HL-60/S4 (cell line): ENCODE data around the gene KLHDC8A.

Experiments
- in situ Hi-C: fragments of 300-500 bp; cut with MboI; formaldehyde crosslinking; loops from 2 replicates; pipeline ENCODE4 v1.14.3; 2022; ENCODE audit warnings: low sequenced_read_pairs

Gene KLHDC8A

DNA sequence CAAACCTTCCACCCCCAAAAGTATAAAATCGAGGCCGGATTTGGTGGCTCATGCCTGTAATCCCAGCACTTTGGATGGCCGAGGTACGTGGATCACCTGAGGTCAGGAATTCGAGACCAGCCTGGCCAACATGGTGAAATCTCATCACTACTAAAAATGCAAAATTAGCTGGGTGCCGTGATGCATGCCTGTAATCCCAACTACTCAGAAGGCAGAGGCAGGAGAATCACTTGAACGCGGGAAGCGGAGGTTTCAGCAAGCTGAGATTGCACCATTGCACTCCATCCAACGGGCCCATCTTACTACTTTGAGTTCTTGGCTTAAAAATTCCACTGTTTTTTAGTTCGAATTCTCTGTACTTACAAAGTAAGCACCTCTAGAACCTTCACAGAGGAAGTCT is 11.0 kb downstream of the KLHDC8A start:
- in situ Hi-C loops = no loop called here

GRCh38 chr1:205344066-205344928 is 12.4 kb downstream of the KLHDC8A start:
- in situ Hi-C loops = no loop called here

DNA sequence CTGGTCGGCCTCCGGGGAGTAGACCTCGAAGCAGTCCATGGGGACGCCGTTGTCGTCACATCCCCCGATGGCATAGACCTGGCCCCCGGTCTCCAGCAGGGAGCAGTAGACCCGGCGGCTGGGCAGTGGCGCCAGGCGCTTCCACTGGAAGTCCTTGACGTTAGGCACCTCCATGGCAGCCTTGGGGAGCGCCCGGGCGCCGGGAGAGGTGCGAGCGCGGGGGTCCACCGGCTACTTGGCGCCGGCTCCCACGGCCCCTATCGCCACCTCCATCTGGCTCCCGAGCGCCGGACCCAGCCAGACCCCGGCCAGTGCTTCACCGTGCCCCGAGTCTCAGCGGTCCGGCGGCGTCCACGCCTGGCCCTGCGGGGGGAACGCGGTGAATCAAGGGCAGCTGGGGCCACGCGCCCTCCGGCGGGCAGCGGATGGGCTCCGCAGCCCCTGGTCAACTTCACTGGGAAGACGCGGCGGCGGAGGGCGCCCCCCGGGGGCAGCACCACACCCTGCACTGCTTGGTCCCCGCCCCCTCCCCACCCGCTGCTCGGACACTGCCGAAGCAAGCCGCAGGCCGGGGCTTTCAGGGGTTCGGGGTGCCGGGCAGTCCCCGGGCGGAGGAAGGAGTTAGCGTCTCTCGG is 13.2 kb downstream of the KLHDC8A start:
- in situ Hi-C loops = no loop called here

DNA sequence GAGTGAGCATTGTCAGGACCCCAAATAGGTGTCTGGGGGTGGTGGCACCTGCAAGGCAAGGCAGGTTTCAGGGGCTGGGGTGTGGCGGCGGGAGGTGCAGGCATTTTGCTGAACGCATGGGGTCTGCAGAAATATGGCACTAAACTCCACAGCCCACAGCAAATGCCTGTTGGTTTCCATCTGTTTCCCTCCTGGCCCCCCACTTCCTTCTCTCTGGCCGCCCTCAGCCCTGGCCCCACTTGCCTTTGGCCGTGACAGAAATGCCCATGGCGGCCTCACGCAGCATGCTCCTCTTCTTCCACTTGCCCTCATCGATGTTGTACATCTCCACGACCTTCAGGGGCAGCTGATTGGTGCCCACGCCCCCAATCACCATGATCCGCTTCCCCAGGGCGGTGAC is 13.7 kb downstream of the KLHDC8A start:
- in situ Hi-C loops = no loop called here

- in situ Hi-C loops = no loop called here
Measured at GRCh38 chr1:205340676-205341075, 16.0 kb downstream of the KLHDC8A start.

DNA sequence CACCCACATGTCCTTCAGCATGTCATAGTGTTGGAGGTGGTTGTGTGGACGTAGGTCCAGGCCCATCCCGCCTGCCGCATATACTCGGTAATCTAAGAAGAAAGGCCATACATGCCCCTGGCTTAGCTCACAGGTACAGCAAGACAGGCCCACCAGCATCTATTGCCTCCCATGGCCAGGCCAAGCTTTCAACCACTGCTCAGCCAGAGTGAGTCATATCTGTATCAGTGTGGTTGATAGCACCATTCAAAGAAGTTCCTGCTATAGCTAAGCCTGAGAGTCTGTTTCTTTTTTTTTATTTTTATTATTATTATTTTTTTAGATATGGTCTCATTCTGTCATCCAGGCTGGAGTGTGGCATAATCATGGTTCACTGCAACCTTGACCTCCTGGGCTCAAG is 17.0 kb downstream of the KLHDC8A start:
- in situ Hi-C loops = no loop called here

DNA sequence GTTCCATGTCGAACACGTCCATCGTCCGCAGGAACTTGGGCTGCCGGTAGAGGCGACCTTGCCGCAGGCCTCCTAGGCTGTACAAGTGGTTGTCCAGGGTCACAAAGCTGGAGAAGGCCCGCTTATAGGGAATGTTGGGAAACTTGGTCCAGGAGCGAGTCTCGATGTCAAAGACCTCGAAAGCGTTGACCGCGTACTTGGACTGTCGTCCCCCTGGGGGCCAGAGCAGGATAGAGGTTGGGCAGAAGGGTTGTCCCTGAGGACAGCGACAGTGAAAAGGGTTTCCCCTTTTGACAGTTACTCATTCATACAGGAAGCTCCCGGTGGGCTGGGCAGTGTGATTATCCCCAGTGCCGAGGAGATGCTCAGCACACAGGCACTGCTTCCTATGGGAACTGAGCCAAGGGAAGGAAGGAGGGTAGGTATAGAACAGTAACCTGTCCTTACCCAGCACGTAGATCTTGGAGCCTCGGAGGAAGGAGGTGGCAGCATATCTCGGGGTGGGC is 17.5 kb downstream of the KLHDC8A start:
- in situ Hi-C loops = no loop called here

DNA sequence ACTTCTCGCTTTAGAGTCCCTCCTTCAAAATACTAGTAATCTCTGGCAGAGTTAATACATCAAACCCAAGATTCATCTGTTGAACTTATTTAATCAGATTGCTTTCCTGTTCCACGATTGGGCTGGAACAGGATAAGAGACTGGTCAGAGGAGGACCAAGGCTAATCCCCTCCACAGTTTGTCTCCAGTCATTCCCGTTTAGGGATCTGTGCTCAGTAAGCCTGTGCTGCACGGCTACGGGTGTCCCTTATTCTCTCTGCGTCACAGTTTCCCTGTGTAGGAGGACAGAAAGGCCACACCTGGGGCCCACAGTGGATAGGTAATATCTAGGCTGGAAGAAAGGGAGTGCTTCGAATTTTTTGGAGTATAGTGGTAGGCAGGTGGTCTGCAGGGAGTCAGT is 18.7 kb downstream of the KLHDC8A start:
- in situ Hi-C loops = no loop called here

DNA sequence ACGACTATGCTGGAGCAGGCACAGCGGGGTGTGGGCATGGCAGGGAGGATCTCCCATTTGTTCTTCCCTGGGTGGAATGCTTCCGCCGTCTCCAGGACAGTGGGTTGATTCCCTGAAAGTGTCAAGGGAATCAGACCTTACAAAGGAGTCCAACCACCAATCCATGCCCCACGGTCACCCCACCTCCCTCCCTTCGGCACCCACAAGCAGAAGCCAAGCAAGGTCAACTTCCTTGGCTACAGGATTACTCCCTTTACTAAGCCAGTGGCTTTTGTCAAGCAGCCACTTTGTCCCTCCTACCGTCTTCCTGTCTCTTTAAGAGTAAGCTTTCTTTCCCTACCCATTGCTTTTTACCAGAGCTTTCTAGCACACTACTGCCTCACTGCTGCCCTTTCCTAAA is 19.2 kb downstream of the KLHDC8A start:
- in situ Hi-C loops = no loop called here

- in situ Hi-C loops = no loop called here
Measured at GRCh38 chr1:205335692-205336091, 21.0 kb downstream of the KLHDC8A start.

GRCh38 chr1:205332015-205332791 is 24.5 kb downstream of the KLHDC8A start:
- in situ Hi-C loops = no loop called here

- in situ Hi-C loops = no loop called here
Measured at GRCh38 chr1:205330150-205330549, 26.6 kb downstream of the KLHDC8A start.

- in situ Hi-C loops = no loop called here
Measured at GRCh38 chr1:205329719-205330118, 27.0 kb downstream of the KLHDC8A start.

DNA sequence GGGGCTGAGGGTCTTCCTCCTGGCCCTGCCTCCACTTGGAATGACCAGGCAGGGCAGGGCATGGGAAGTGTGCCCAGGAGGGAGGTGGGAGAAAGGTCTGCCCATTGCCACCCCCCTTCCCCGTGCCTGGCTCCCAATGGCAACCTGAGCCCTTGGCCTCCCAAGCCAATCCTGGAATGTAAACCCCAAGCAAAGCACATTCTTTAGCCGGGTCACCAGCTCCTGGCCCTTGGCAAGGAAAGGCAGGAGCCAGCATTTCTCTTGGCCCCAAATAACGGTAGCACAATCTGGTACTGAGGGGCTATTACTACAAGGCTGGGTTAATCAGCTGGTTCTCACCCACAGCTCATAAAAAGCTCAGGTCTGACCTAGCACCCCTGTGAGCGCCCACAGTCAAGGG is 28.2 kb downstream of the KLHDC8A start:
- in situ Hi-C loops = no loop called here

- in situ Hi-C loops = no loop called here
Measured at GRCh38 chr1:205326812-205327466, 29.8 kb downstream of the KLHDC8A start.

DNA sequence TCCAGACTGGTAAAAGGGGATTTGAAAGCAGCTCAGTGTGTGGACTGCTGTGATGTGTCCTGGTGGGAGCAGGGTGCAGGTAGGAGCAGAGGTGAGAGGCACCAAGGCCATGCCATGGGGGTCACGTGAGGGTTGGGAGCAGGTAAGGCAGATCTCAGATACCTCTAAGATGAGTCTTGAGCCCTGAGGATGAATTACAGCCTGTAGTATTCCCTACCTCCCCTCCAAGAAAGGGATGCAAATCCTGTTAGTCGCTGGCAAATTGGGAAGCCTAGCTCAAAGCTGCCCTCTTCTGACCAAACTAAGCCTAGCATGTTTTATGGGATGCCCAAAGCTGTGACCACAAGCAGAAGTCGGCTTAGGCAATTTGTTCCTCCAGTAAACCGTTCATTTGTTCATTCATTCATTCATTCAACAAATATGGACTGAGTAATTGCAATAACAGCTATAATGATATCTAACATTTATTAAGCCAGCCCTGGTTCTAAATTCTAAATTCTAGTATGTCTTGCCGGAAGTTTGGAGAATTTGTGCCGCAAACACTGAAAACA is 31.3 kb downstream of the KLHDC8A start:
- in situ Hi-C loops = no loop called here

GRCh38 chr1:205324781-205325180 is 31.9 kb downstream of the KLHDC8A start:
- in situ Hi-C loops = loop anchor here (5.0 kb wide), 1 partner anchor 47 kb away; no protein-coding TSS in a partner anchor

- in situ Hi-C loops = loop anchor here (5.0 kb wide), 1 partner anchor 46 kb away; no protein-coding TSS in a partner anchor
Measured at GRCh38 chr1:205323794-205324193, 32.9 kb downstream of the KLHDC8A start.

DNA sequence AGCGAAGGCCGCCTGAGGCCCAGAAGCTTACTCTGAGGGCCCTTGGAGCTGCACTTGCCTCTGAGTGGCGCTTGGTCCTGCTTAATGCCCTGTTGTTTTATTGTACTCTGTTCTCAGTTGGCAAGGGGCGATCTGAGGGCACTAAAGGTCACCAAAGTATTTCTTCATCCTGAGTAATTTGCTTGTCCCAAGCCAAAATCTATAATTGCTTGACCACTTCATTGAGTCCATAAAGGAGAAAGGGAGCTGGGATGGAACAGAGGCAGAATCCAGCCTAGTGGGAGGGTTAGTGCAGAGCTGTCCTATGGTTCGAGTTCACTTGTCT is 34.8 kb downstream of the KLHDC8A start:
- in situ Hi-C loops = loop anchor here (5.0 kb wide), 1 partner anchor 45 kb away; no protein-coding TSS in a partner anchor

- in situ Hi-C loops = loop anchor here (5.0 kb wide), 1 partner anchor 44 kb away; no protein-coding TSS in a partner anchor
Measured at GRCh38 chr1:205321162-205321958, 35.4 kb downstream of the KLHDC8A start, which contains the start of gene NUAK2. Gene NUAK2 (minus strand): TSS chr1:205321745. CDS start chr1:205321628, 117 bp downstream.
